Fibroblast of lung (primary cell): ENCODE results near the gene ARMH2. TPM values are rescaled to one million over a fixed set of nuclear protein-coding genes. Genes with fewer than 3 reads are reported as not detected.

Experiments used
- DNase-seq, 2 donors: peaks; one replicate each; pipeline versions ENCODE4 v3.0.0 to v3.0.0-alpha.2; 2010; ENCODE audit warnings: low read depth in 2 of 2
- H2AFZ ChIP-seq: 2 replicates; pipeline ENCODE4 v1.5.1; 2012; ENCODE audit warnings: low read length, control low read depth, inconsistent platforms
- H3K27ac ChIP-seq: 2 replicates; pipeline ENCODE4 v1.5.1; 2011; ENCODE audit warnings: low read length, control low read depth; ENCODE audit not compliant: insufficient read depth
- H3K27me3 ChIP-seq: 2 replicates; pipeline ENCODE4 v1.5.1; 2011; ENCODE audit warnings: mild to moderate bottlenecking, low read length; ENCODE audit not compliant: control insufficient read depth, insufficient read depth
- H3K36me3 ChIP-seq: 2 replicates; pipeline ENCODE4 v1.5.1; 2011; ENCODE audit warnings: low read length; ENCODE audit not compliant: control insufficient read depth, insufficient read depth
- H3K4me1 ChIP-seq: 2 replicates; pipeline ENCODE4 v1.5.1; 2011; ENCODE audit warnings: low read length; ENCODE audit not compliant: control insufficient read depth, insufficient read depth; ENCODE audit errors: extremely low read depth
- H3K4me2 ChIP-seq: 2 replicates; pipeline ENCODE4 v1.5.1; 2011; ENCODE audit warnings: low read length, control low read depth; ENCODE audit not compliant: insufficient read depth; ENCODE audit errors: extremely low read depth
- H3K4me3 ChIP-seq, 4 experiments: fragments of 200-600 bp in 1 of 4; sonication (generic) in 1 of 4; replicated peaks in 1 of 4; 2 replicates each; pipeline ENCODE4 v1.5.1; 2011 to 2016; ENCODE audit warnings: low read length in 4 of 4, low read depth in 3 of 4, mild to moderate bottlenecking in 3 of 4, control low read depth in 2 of 4, inconsistent platforms in 1 of 4, mixed read lengths in 1 of 4; ENCODE audit not compliant: insufficient read depth in 1 of 4; ENCODE audit errors: control extremely low read depth in 1 of 4
- H3K79me2 ChIP-seq: 2 replicates; pipeline ENCODE4 v1.5.1; 2012; ENCODE audit warnings: mild to moderate bottlenecking, low read length, inconsistent platforms; ENCODE audit not compliant: control insufficient read depth, insufficient read depth
- H3K9ac ChIP-seq: 2 replicates; pipeline ENCODE4 v1.5.1; 2011; ENCODE audit warnings: mild to moderate bottlenecking, low read length, control low read depth; ENCODE audit not compliant: insufficient read depth
- H3K9me3 ChIP-seq: 2 replicates; pipeline ENCODE4 v1.5.1; 2012; ENCODE audit warnings: low read depth, low read length; ENCODE audit not compliant: control insufficient read depth, insufficient read depth
- H4K20me1 ChIP-seq: 2 replicates; pipeline ENCODE4 v1.5.1; 2011; ENCODE audit warnings: low read length; ENCODE audit not compliant: control insufficient read depth, insufficient read depth; ENCODE audit errors: extremely low read depth
- CTCF ChIP-seq, 2 donors: IDR thresholded peaks in 1 of 2; conservative IDR thresholded peaks in 1 of 2; 1 replicate in 1 of 2; 2 replicates in 1 of 2; pipeline ENCODE4 v1.5.1; 2011 to 2012; ENCODE audit warnings: low read length in 2 of 2, control low read depth in 1 of 2, inconsistent platforms in 1 of 2, low read depth in 1 of 2, mild to moderate bottlenecking in 1 of 2
- EZH2 ChIP-seq: IDR thresholded peaks from 2 replicates; pipeline ENCODE4 v1.5.1; 2012; ENCODE audit warnings: low read length, control low read depth, mild to moderate bottlenecking; ENCODE audit errors: missing control alignments
- polyA plus RNA-seq, 2 donors: library from polyadenylated mRNA; depleted of rRNA in 1 of 2; stranded (reverse) in 1 of 2; unstranded in 1 of 2; fragments of >200 nt; gene quantifications; 2 replicates each; pipeline ENCODE4 v1.2.1, GENCODE V29; 2011 to 2012; ENCODE audit warnings: missing spikeins in 1 of 2
- total RNA-seq: library from RNA; depleted of rRNA; stranded (reverse); fragments of >200 nt; gene quantifications from 2 replicates; pipeline ENCODE4 v1.2.1, GENCODE V29; 2014

Gene ARMH2
- total and polyA plus RNA-seq, 2 donors (not counting 1 experiment from before 2014, with no cell fraction given), result not detected

GRCh38 chr6:24836109-24836508, 37.4 kb upstream of the ARMH2 start:
- Histone ChIP-seq H3K4me2 (no peak overlapping the region), H4K20me1 (no peaks in the 10 kb centered on the region), H3K4me3 (no peak overlapping the region), H3K9ac (no peak overlapping the region), H2AFZ (no peak overlapping the region), H3K4me1 (no peaks in the 10 kb centered on the region), H3K79me2 (no peaks in the 10 kb centered on the region), H3K27me3 (peaks cover 2% of the 10 kb centered on the region), H3K9me3 (no peaks in the 10 kb centered on the region), H3K27ac (no peak overlapping the region), H3K36me3 (no peaks in the 10 kb centered on the region)
- DNase-seq, result peak in 1 of 2 donors; percentile 53
- TF ChIP-seq CTCF (conservative IDR thresholded peaks at IDR 0.05 in 1 of 2, IDR thresholded peaks at IDR 0.05 in 1 of 2; ENCODE audit: low read depth in 1 of 2, low read length in 2 of 2) (no peak), EZH2 (no peak)

- H3K79me2 ChIP-seq, result no peaks in the 10 kb centered on the region
- no peak overlapping the region for H3K9ac ChIP-seq
- H3K36me3 ChIP-seq, result no peaks in the 10 kb centered on the region
- no peak overlapping the region for H3K27ac ChIP-seq
- no peak for DNase-seq
- TF ChIP-seq CTCF (conservative IDR thresholded peaks at IDR 0.05 in 1 of 2, IDR thresholded peaks at IDR 0.05 in 1 of 2; ENCODE audit: low read depth in 1 of 2, low read length in 2 of 2) (no peak), EZH2 (no peak)
- H3K4me1 ChIP-seq, result no peaks in the 10 kb centered on the region
- H3K4me2 ChIP-seq, result no peak overlapping the region
- no peak overlapping the region for H2AFZ ChIP-seq
- no peaks in the 10 kb centered on the region for H4K20me1 ChIP-seq
- H3K4me3 ChIP-seq, result no peak overlapping the region
- H3K9me3 ChIP-seq, result no peaks in the 10 kb centered on the region
- no peaks in the 10 kb centered on the region for H3K27me3 ChIP-seq
Measured at GRCh38 chr6:24833711-24834386, 35.1 kb upstream of the ARMH2 start.

GRCh38 chr6:24832794-24833193, 34.1 kb upstream of the ARMH2 start:
- no peak for DNase-seq
- H3K79me2 ChIP-seq, result no peaks in the 10 kb centered on the region
- H3K4me1 ChIP-seq, result no peaks in the 10 kb centered on the region
- H3K4me3 ChIP-seq, result no peak overlapping the region
- H3K27me3 ChIP-seq, result no peaks in the 10 kb centered on the region
- no peak for TF ChIP-seq CTCF (conservative IDR thresholded peaks at IDR 0.05 in 1 of 2, IDR thresholded peaks at IDR 0.05 in 1 of 2; ENCODE audit: low read depth in 1 of 2, low read length in 2 of 2)
- TF ChIP-seq EZH2, result no peak
- H3K9me3 ChIP-seq, result no peaks in the 10 kb centered on the region
- no peaks in the 10 kb centered on the region for H4K20me1 ChIP-seq
- no peak overlapping the region for H3K27ac ChIP-seq
- H3K36me3 ChIP-seq, result no peaks in the 10 kb centered on the region
- no peak overlapping the region for H3K9ac ChIP-seq
- no peak overlapping the region for H2AFZ ChIP-seq
- no peak overlapping the region for H3K4me2 ChIP-seq
